HG02623 (cell line): ENCODE results near the gene RAG1.

ENCODE experiments used
- ATAC-seq: cut with Tn5 transposase; IDR thresholded peaks from one replicate; pipeline ENCODE4 v1.9.1; 2021; ENCODE audit warnings: moderate library complexity; ENCODE audit not compliant: unreplicated experiment

The RAG1 gene

DNA sequence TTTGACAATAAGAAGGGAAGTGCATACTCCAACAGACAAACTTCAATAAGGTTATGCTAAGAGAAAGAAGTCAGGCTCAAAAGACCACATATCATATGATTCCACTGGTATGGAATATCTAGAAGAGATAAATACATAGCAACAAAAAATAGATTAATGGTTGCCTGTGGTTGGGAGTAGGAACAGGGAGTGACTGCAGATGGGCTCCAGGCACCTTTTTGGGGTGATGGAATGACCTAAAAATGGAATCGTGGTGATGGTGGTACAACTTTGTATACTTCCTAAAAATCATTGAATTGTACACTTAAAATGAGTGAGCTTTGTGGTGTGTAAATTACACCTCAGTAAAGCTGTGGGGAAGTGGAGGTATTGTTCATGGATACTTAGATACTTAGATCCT lies 59.2 kb downstream of the RAG1 start:
- ATAC-seq, result no peak

DNA sequence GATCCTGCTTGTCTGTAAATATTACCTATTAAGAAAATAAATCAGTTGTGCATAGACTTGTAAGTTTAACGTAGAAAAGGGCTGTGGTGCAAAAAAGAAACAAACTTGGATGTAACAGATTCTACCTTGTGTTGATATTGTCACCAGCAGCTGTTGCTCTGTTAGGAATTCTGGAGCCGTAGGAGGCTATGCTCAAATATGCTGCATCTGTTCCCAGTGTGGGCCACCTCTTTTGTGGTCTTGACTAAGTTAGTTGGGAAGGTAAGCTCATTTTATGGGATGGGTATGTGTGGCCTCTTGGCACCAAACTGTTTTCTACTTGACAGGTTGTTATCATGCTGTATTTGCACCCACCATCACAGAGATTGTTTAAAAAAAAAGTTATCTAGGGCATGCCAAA lies 59.7 kb downstream of the RAG1 start:
- no peak for ATAC-seq

DNA sequence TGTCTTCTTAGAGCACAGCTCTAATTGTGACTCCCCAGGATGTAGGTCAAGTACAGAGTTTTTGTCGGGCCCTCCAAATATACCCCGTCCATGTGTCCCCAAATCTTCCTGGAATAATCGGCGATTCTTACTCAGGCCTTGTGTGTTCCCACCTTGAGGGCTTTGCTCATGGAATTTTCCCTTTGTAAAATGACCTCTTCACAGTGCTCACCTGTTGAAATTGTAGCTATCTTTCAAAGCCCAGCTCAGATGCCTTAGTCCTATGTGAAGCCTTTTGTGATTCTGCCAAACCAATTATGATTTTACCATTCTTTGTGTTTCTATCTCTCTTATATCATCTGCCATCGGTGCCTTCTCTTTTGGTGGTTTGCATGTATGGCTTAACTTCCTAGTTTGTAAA lies 60.3 kb downstream of the RAG1 start:
- ATAC-seq, result no peak

DNA sequence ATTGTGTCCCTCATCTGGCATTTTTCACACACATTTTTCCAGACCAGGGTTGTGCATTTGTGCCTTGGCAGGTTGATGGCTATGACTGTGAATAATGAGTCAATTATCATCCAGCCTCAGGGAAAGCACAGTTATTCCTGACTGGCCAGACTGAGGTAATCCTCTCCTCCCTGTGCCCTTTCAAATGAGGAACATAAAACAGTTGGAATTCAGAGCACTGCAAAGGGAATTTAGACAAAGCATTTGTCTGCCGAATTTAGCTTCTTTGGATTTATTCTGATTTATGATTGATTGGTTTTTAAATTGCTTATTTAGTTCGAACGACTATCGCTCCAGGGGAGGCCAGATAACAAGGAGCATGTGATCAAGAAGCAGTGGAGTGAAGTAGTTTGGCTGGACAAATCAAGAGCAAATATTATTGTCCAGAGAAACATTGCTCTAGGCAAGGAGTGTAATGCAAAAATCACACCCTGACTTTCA lies 61.0 kb downstream of the RAG1 start:
- no peak for ATAC-seq
